Subcutaneous adipose tissue (tissue), 4 donors: ENCODE measurements around the gene DEFB110. TPM values are rescaled to one million over a fixed set of nuclear protein-coding genes. Genes with fewer than 3 reads are reported as not detected.

Experiments used
- CTCF ChIP-seq: fragments of 450-650 bp; IDR thresholded peaks from one replicate; pipeline ENCODE4 v1.5.1; 2016; ENCODE audit warnings: low read depth, mild to moderate bottlenecking, control low read depth, antibody characterized with exemption, moderate library complexity
- total RNA-seq, 4 donors: library from RNA; depleted of rRNA; stranded (reverse); fragments of >200 nt; gene quantifications; one replicate each; pipeline ENCODE4 v1.1.0, GENCODE V29; 2016

DEFB110 gene
- total RNA-seq, result not detected

- TF ChIP-seq CTCF, result no peak
These were observed at the start of gene DEFB110 for GRCh38 chr6:50021894-50022293. Gene DEFB110 (minus strand): TSS chr6:50021994. CDS start chr6:50021935, 59 bp downstream.

- TF ChIP-seq CTCF, result no peak
These were observed 48.3 kb upstream of the DEFB110 start for GRCh38 chr6:50070101-50070500.

- no peak for TF ChIP-seq CTCF
These were observed 40.3 kb upstream of the DEFB110 start for GRCh38 chr6:50062051-50062450.

- no peak for TF ChIP-seq CTCF
These were observed 34.4 kb upstream of the DEFB110 start for GRCh38 chr6:50056242-50056641.

GRCh38 chr6:50049829-50050228 is 28.0 kb upstream of the DEFB110 start, which contains the start of gene DEFB112:
Gene DEFB112 (minus strand): TSS chr6:50049929. CDS start chr6:50049869, 60 bp downstream.
- no peak for TF ChIP-seq CTCF

GRCh38 chr6:50047026-50047425 is 25.2 kb upstream of the DEFB110 start:
- no peak for TF ChIP-seq CTCF

GRCh38 chr6:50030777-50031562 is 9.2 kb upstream of the DEFB110 start:
- no peak for TF ChIP-seq CTCF
